Colonic mucosa (tissue), 4 donors: Measurements from ENCODE around the gene NTF3. TPM values are rescaled to one million over a fixed set of nuclear protein-coding genes. Genes with fewer than 3 reads are reported as not detected.

Source experiments
- DNase-seq: peaks from one replicate; pipeline ENCODE4 v3.0.0-alpha.2; 2020
- H3K27ac ChIP-seq: fragments of 200-600 bp; one replicate; pipeline ENCODE4 v1.8.0; 2021
- H3K27me3 ChIP-seq: fragments of 200-600 bp; one replicate; pipeline ENCODE4 v1.8.0; 2021
- H3K36me3 ChIP-seq: fragments of 200-600 bp; one replicate; pipeline ENCODE4 v1.8.0; 2021
- H3K4me1 ChIP-seq: fragments of 200-600 bp; one replicate; pipeline ENCODE4 v1.8.0; 2021; ENCODE audit warnings: mild to moderate bottlenecking
- H3K4me3 ChIP-seq: fragments of 200-600 bp; one replicate; pipeline ENCODE4 v1.8.0; 2021
- H3K9ac ChIP-seq, 2 donors: one replicate each; pipeline ENCODE4 v1.7.0; 2013; ENCODE audit warnings: control low read depth in 2 of 2, low read depth in 2 of 2, low read length in 2 of 2
- H3K9me3 ChIP-seq: fragments of 200-600 bp; one replicate; pipeline ENCODE4 v1.8.0; 2021
- intact Hi-C: fragments of 100-400 bp; cut with DNase I; formaldehyde crosslinking; loops from one replicate; pipeline ENCODE4 v1.14.1; 2022
- total RNA-seq, 2 donors: library from RNA; stranded (reverse); fragmentation: NEBNext Ultra II Directional in 1 of 2; extraction: Animal tissue kit (Norgen Biotek cat#: 25700) in 1 of 2; gene quantifications; one replicate each; pipeline ENCODE4 v1.2.1, GENCODE V29; 2021
- TF ChIP-seq, protein P1 (sequence below): fragments of 200-600 bp; IDR thresholded peaks from one replicate; pipeline ENCODE4 v1.8.0; 2022; ENCODE audit warnings: antibody characterized with exemption, mild to moderate bottlenecking
- donor health status: healthy.
- donor health status: DM: no; HTN: no; CAD: no.
- donor health status: DM: no; HTN: no; CAD: no.

The NTF3 gene
- total RNA-seq, 2 donors from 2014 or later, result 0.37 to 0.49 TPM

DNA sequence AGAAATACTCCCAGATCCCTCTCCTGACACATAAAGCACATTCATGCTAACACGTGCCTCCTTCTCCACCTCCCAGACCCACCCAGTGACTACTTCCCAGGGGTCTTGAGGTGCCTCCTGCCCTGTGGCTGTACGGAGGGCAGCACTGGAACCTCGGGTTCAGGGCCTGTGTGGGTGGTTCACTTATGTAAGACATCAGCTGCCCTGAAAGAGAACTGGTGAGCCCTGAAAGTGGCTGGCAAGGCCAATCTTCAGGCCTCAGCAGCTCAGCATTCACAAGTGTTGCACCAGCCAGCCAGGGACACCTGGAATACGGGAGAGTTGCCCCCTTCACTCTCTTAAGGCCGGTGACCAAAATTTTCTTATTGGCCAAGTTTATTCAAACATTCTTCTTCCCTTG, 38.9 kb upstream of the NTF3 start:
- TF ChIP-seq, protein P1, sequence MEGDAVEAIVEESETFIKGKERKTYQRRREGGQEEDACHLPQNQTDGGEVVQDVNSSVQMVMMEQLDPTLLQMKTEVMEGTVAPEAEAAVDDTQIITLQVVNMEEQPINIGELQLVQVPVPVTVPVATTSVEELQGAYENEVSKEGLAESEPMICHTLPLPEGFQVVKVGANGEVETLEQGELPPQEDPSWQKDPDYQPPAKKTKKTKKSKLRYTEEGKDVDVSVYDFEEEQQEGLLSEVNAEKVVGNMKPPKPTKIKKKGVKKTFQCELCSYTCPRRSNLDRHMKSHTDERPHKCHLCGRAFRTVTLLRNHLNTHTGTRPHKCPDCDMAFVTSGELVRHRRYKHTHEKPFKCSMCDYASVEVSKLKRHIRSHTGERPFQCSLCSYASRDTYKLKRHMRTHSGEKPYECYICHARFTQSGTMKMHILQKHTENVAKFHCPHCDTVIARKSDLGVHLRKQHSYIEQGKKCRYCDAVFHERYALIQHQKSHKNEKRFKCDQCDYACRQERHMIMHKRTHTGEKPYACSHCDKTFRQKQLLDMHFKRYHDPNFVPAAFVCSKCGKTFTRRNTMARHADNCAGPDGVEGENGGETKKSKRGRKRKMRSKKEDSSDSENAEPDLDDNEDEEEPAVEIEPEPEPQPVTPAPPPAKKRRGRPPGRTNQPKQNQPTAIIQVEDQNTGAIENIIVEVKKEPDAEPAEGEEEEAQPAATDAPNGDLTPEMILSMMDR, result no peak
- Histone ChIP-seq H3K4me1 (peaks cover 3% of the 10 kb centered on the region), H3K27ac (no peak overlapping the region), H3K9me3 (no peaks in the 10 kb centered on the region), H3K27me3 (no peaks in the 10 kb centered on the region), H3K9ac (no peak overlapping the region), H3K4me3 (no peak overlapping the region), H3K36me3 (no peaks in the 10 kb centered on the region)
- DNase-seq, result no peak
- intact Hi-C loops, result no loop called here

DNA sequence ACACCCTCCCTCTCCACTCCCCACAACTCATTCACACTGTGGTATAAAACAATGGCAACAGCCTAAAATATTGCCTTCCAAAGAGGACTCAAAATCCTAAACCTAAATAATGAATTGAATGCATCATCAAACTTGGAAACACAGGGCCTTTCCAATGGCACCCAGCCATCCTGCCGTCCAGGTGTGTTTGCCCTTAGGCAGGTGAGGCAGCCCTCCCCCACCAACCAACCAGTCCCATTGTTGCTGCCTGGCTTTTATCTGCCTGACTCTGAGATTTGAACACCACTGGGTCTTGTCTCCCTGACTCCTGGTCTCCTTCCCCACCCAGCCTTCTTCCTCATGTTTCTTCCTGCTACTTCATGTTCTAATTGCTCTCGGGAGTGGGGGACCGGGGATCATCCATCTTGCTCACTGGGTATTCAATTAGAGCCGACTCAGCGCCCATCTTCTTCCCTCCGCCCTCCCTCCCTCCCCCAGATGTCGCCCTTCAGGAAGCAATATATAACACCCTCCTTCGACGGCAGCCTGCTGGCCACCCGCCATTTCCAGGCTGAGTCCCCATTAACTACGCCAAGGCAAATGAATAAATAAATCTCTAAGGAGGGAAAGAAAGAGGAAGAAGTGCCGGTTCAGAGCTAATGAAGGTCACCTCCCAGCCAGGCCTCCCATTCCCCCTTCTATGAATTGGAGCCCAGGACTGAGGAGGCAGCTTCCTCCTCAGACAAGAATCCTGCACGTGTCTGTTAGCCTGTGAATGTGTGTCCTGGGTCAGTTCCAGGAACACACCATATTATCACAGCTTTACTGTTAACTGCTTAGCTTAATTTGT, 36.3 kb upstream of the NTF3 start:
- Histone ChIP-seq H3K4me3 (no peak overlapping the region), H3K4me1 (peaks cover 3% of the 10 kb centered on the region), H3K27ac (no peak overlapping the region), H3K36me3 (no peaks in the 10 kb centered on the region), H3K9me3 (no peaks in the 10 kb centered on the region), H3K9ac (no peak overlapping the region), H3K27me3 (no peaks in the 10 kb centered on the region)
- intact Hi-C loops, result no loop called here
- TF ChIP-seq, protein P1, result no peak
- peak; percentile 34 for DNase-seq

DNA sequence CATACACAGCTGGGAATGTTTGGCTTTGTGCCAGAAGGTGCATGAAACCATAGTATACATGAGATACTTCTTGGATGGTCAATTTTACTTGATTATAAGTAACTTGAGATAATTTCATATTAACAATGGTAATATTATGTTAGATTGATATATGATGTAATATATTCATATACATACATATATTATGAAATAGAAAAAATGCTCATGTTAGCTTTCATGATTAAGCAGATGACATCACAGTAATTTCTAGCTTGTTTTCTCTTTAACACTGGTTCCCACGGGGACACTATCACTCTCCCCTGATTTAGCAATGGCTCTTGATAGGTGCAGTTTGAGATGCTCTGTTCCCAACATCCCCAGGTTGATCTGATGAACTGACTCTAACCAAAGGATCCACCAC, 35.4 kb upstream of the NTF3 start:
- H3K27me3 ChIP-seq, result no peaks in the 10 kb centered on the region
- intact Hi-C loops, result no loop called here
- TF ChIP-seq, protein P1, result no peak
- no peaks in the 10 kb centered on the region for H3K9me3 ChIP-seq
- H3K36me3 ChIP-seq, result no peaks in the 10 kb centered on the region
- no peak overlapping the region for H3K27ac ChIP-seq
- peaks cover 3% of the 10 kb centered on the region for H3K4me1 ChIP-seq
- no peak for DNase-seq
- no peak overlapping the region for H3K9ac ChIP-seq
- no peak overlapping the region for H3K4me3 ChIP-seq

DNA sequence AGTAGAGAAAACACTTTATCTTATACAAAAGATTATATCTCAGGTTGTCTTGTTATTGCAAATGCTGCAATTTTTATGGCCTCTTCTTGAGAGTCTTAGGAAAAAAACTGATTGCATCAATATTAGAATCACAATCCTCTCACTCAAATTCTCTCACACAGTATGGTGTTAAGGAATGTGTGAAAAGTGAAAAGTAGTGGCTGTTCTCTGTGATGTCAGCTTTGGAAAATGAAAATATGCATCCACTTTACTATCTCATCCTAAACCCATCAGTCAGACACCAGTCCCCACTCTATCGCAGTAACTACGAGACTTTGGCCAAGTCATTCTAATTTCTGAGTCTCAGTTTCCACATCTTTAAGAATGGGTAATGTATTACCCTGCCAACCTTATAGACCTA, 32.6 kb upstream of the NTF3 start:
- intact Hi-C loops, result no loop called here
- no peaks in the 10 kb centered on the region for H3K36me3 ChIP-seq
- no peaks in the 10 kb centered on the region for H3K27me3 ChIP-seq
- peaks cover 3% of the 10 kb centered on the region for H3K4me1 ChIP-seq
- no peak overlapping the region for H3K4me3 ChIP-seq
- H3K9me3 ChIP-seq, result no peaks in the 10 kb centered on the region
- H3K27ac ChIP-seq, result no peak overlapping the region
- TF ChIP-seq, protein P1, result no peak
- no peak overlapping the region for H3K9ac ChIP-seq
- no peak for DNase-seq

DNA sequence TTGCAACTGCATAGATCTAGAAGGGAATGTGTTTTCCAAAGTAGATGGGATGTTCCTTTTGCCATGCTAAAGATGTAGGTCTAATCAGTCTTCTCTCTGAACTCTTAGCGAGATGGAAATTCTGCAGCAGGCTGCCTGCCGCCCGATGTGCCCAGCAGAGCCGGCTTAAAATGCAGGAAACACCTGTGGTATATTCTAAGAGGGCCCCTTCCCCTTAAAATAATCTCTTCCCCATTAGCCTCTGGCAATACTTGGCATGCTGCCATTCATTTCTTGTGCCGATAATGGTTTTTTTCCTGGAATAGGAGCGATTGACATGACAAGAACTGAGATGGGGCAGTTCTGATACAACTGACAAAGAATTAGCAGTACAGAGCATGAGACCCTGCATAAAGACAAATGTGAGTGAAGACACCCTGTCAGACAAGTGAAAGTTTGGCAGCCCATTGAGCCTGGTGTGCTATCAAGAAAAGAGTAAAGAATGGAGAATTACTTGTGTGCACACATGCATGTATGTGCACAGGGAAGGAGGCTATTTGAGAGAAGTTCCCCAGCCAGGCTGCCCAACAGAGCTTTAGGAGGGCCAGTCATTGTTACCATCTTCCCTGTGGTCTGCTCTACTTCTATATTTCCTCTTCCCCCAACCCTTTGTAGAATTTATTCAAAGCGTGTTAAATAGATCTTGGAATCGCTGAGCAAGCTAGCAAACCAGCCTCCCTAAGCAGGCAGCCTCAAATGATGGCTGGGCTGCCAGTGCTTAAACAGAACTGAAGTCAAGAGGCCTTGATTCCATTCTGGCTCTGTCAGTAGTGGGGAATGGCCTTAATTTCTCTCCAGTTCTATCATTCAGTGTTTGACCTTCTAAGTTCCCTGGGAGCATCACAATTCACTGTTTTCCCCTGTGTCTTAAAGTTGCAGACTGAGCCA, 29.6 kb upstream of the NTF3 start:
- no peak for DNase-seq
- H3K27ac ChIP-seq, result no peak overlapping the region
- no peak overlapping the region for H3K4me3 ChIP-seq
- no peaks in the 10 kb centered on the region for H3K36me3 ChIP-seq
- H3K27me3 ChIP-seq, result no peaks in the 10 kb centered on the region
- intact Hi-C loops, result no loop called here
- TF ChIP-seq, protein P1, result no peak
- H3K9ac ChIP-seq, result no peak overlapping the region
- no peaks in the 10 kb centered on the region for H3K4me1 ChIP-seq
- H3K9me3 ChIP-seq, result no peaks in the 10 kb centered on the region
